ENCODE data around the gene AGO3. TPM values are rescaled to one million over a fixed set of nuclear protein-coding genes. Genes with fewer than 3 reads are reported as not detected.

AGO3 gene
- total and polyA plus RNA-seq, 2 of the 13 experiments (the other 11 are each of a cell fraction or from before 2014, with no cell fraction given): 21.2 to 27.1 TPM

DNA sequence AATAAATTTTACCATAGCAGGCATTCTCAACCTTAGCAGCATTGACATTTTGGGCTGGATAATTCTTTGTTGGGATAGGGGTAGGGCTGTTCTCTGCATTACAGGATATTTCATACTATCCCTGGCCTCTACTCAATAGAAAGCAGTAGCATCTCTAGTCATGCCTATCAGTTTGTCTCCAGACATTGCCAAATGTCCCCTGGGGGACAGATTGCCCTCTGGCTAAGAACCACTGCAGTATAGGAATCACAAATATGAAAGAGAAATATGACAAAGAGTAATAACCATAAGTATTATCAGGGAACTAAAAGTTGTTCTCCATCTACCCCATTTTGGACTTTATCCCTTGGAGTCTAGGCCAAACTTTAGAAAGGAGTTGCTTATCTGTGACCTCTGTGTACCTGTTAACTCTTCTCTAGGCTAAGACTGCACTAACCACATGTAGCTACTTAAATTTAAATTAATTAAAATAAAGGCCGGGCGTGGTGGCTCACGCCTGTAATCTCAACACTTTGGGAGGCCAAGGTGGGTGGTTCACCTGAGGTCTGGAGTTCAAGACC is 76.1 kb downstream of the AGO3 start:
- H3K4me1 ChIP-seq (ENCODE audit: insufficient read depth, low read length): no peaks in the 10 kb centered on the region
- in situ Hi-C loops (cut with HindIII; ENCODE audit: extremely low pct_ligation_motif_present, low pct_unique_long_range_greater_than_20kb) (no loop called here), intact Hi-C loops (cut with micrococcal nuclease; ENCODE audit: unreplicated experiment) (no loop called here)
- no peak overlapping the region for H3K4me2 ChIP-seq (ENCODE audit: low read depth, low read length)
- ATAC-seq (no peak), FAIRE-seq (no peak), DNase-seq (ENCODE audit: low spot score) (no peak)
- ChIA-PET CTCF (ENCODE audit: low intra/inter-chr PET ratio, low total read pairs) (no interaction called here), POLR2A (no interaction called here)
- H3K36me3 ChIP-seq (replicated peaks in 1 of 2; ENCODE audit: control insufficient read depth in 1 of 2, insufficient read depth in 2 of 2, low read length in 2 of 2): peaks cover 0 to 6% of the 10 kb centered on the region in 2 experiments; a peak in 1 of 5 replicates
- H3K9me3 ChIP-seq (ENCODE audit: low read length): no peaks in the 10 kb centered on the region
- WGBS (ENCODE audit: low lambda C conversion rate): 98% methylated on average over 3 of the region's 3 CpGs
- BruUV-seq (replicated peaks): no TSS peak
- no peaks in the 10 kb centered on the region for H4K20me1 ChIP-seq (ENCODE audit: insufficient read depth, low read length)
- no peak overlapping the region for H3K4me3 ChIP-seq (replicated peaks in 1 of 3; ENCODE audit: insufficient read depth in 1 of 3, low read depth in 2 of 3, low read length in 3 of 3)
- H2AFZ ChIP-seq (ENCODE audit: low read length): no peak overlapping the region
- H3K79me2 ChIP-seq (ENCODE audit: insufficient read depth, low read length): no peaks in the 10 kb centered on the region
- no peaks in the 10 kb centered on the region for H3K27me3 ChIP-seq (ENCODE audit: control insufficient read depth in 1 of 2, insufficient read depth in 2 of 2, low read length in 2 of 2)
- TF ChIP-seq, protein P1, sequence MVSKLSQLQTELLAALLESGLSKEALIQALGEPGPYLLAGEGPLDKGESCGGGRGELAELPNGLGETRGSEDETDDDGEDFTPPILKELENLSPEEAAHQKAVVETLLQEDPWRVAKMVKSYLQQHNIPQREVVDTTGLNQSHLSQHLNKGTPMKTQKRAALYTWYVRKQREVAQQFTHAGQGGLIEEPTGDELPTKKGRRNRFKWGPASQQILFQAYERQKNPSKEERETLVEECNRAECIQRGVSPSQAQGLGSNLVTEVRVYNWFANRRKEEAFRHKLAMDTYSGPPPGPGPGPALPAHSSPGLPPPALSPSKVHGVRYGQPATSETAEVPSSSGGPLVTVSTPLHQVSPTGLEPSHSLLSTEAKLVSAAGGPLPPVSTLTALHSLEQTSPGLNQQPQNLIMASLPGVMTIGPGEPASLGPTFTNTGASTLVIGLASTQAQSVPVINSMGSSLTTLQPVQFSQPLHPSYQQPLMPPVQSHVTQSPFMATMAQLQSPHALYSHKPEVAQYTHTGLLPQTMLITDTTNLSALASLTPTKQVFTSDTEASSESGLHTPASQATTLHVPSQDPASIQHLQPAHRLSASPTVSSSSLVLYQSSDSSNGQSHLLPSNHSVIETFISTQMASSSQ (IDR thresholded peaks at IDR 0.05; ENCODE audit: low read depth): no peak
- TF ChIP-seq, protein P1 (CRISPR knock-in tag; IDR thresholded peaks at IDR 0.05; ENCODE audit: borderline replicate concordance): no peak
- TF ChIP-seq PTBP1 (IDR thresholded peaks at IDR 0.05; ENCODE audit: low read depth, low read length, poor library complexity, severe bottlenecking) (no peak), ZNF343 (CRISPR knock-in tag; IDR thresholded peaks at IDR 0.05) (no peak), ZNF337 (CRISPR knock-in tag; IDR thresholded peaks at IDR 0.05; ENCODE audit: borderline replicate concordance, low read depth) (no peak), ZNF883 (CRISPR knock-in tag; IDR thresholded peaks at IDR 0.05; ENCODE audit: not compliant biosample characterization) (no peak), IRX3 (CRISPR knock-in tag; IDR thresholded peaks at IDR 0.05; ENCODE audit: borderline replicate concordance, low read depth) (no peak), CBFB (CRISPR knock-in tag; IDR thresholded peaks at IDR 0.05) (no peak)
- H3K9ac ChIP-seq (ENCODE audit: insufficient read depth, low read depth, low read length): no peak overlapping the region
- H3K27ac ChIP-seq (ENCODE audit: extremely low read length, insufficient read depth, low read length): no peak overlapping the region
